ENCODE data around the gene FBXL12. TPM values are rescaled to one million over a fixed set of nuclear protein-coding genes. Genes with fewer than 3 reads are reported as not detected.
"Not testable (repeated sequence)": the region's sequence is repeated elsewhere in the genome, so short reads cannot be mapped to it uniquely, and the experiment has no call there.

The FBXL12 gene
- polyA plus RNA-seq, 4 donors = 26.2 to 39.6 (median 30.9) TPM

DNA sequence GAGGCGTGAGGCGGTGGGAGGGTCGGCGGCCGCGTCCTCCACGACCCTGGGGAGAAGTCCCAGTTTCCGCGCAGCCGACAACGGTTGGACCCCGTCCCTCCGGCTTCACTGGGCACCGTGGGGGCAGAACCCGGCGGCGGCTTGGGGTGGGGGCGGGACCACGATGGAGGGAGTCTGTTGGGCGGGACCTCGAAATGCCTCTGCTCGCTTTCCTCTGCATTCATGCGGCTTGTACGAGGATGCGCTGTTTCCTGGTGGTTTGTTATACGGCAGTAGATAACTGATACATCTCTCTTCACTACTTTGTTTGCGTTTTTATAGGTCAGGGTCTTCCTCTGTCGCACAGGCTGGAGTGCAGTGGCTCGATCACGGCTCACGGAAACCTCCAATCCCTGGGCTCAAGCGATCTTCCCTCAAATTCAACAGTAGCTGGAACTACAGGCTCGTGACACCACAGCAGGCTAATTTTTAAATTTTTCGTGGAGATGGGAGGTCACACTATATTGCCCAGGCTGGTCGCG, 25.7 kb downstream of the FBXL12 start:
- DNase-seq (ENCODE audit: low read depth in 4 of 4, low spot score in 3 of 4) = no peak

DNA sequence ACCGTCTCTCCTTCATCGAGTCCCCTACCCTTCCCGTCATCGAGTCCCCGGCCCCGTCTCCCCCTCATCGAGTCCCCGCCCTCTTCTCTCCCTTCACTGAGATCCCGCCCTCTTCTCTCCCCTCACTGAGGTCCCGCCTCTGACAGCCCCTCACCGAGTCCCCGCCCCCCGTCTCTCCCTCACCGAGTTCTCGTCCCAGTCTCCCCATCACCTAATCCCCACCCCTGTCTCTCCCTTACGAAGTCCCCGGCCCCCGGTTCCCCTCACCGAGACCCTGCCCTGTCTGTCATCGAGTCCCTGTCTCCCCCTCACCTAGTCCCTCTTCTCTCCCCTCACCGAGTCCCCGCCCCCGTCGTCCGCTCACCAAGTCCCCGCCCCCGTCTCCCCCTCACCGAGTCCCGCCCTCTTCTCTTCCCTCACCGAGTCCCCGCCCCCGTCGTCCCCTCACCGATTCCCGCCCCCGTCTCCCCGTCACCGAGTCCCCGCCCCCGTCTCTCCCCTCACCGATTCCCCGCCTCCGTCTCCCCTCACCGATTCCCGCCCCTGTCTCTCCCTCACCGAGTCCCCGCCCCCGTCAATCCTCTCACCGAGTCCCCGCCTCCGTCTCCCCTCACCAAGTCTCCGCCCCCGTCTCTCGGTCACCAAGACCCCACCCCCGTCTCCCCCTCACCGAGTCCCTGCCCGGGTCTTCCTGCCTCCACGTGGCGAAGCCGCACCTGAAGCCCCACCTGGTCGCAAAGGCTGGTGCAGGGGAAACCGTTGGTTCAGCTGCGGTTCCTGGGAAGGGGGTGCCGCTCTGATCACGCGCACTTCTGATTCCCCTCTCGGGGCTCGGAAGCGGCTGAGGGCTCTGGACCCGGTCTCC, 26.4 kb downstream of the FBXL12 start:
- DNase-seq (ENCODE audit: low read depth in 4 of 4, low spot score in 3 of 4) = peak; percentile 89 to 95 (median 91)

DNA sequence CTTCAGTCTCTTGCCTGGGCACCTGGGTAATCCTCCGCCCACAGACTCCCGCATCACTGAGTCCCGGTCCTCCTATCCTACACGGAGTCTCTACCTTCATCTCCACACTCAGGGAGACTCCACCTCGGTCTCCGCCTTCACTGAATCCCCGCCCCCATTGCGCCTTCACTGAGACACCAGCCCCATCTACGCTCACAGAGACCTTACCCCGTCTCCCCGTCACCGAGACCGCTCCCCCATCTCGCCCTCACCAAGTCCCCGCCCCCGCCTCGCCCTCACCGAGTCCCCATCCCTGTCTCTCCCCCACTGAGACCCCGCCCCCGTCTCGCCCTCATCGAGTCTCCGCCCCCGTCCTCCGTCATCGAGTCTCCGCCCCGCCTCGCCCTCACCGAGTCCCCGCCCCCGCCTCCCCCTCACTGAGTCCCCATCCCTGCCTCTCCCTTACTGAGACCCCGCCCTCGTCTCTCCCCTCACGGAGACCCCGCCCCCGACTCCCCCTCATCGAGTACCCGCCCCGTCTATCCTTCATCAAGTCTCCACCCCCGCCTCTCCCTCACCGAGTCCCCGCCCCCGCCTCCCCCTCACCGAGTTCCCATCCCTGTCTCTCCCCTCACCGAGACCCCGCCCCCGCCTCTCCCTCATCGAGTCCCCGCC, 27.2 kb downstream of the FBXL12 start:
- peak in 3 of 4 donors; percentile 91 for DNase-seq (ENCODE audit: low read depth in 4 of 4, low spot score in 3 of 4)

DNA sequence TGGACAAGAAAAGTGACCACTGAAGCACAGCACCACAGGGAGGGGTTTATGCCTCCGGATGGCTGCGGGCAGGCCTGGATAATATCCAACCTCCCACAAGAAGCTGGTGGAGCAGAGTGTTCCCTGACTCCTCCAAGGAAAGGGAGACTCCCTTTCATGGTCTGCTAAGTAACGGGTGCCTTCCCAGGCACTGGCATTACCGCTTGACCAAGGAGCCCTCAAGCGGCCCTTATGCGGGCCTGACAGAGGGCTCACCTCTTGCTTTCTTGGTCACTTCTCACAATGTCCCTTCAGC, 27.9 kb downstream of the FBXL12 start:
- DNase-seq (ENCODE audit: low read depth in 4 of 4, low spot score in 3 of 4) = not testable (repeated sequence)

DNA sequence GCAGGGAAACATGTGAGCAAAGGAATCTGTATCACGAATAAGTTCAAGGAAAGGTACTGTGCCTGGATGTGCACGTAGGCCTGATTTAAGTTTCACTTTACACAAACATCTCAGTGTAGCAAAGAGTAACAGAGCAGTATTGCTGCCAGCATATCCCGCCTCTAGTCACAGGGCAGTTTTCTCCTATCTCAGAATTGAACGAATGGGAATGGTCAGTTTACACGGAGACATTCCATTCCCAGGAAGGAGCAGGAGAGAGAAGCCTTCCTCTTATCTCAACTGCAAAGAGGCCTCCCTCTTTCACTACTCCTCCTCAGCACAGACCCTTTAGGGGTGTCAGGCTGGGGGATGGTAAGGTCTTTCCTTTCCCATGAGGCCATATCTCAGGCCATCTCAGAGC, 29.3 kb downstream of the FBXL12 start:
- not testable (repeated sequence) for DNase-seq (ENCODE audit: low read depth in 4 of 4, low spot score in 3 of 4)

DNA sequence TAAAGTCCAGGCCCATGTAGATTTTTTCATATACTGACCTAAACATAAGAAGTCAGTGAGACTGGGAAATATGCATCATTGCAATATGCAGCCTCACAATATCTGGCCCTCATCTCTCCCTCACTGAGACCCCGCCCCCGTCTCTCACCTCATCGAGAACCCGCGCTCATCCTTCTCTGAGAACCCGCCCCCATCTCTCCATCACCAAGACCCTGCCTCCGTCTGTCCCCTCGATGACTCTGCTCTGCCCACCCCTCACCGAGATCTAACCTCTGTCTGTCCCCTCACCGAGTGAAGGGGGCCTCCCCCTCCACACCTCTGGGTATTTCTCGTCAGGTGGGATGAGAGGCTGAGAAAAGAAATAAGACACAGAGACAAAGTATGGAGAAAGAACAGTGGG, 29.8 kb downstream of the FBXL12 start:
- no peak for DNase-seq (ENCODE audit: low read depth in 4 of 4, low spot score in 3 of 4)

DNA sequence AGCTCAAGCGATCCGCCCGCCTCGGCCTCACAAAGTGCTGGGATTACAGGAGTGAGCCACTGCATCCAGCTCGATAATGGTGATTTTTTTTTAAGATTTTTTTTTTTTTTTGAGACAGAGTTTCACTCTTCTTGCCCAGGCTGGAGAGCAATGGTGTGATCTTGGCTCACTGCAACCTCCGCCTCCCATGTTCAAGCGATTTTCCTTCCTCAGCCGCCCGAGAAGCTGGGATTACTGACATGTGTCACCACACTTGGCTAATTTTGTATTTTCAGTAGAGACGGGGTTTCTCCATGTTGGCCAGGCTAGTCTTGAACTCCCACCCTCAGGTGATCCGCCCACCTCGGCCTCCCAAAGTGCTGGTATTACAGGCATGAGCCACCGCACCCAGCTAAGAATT, 30.3 kb downstream of the FBXL12 start:
- not testable (repeated sequence) for DNase-seq (ENCODE audit: low read depth in 4 of 4, low spot score in 3 of 4)

DNA sequence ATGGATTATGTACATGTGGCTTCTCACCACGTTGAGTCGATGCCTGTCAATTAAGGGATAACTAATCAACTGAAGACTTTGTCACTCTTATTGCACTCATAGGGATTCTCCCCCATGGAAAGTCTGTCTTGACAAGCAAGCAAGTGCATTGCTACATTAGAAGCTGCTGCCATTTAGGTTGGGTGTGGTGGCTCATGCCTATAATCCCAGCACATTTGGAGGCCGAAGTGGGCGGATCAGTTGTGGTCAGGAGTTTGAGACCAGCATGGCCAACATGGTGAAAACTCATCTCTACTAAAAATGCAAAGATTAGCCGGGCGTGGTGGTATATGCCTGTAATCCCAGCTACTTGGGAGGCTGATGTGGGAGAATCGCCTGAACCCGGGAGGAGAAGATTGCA, 32.1 kb downstream of the FBXL12 start:
- no peak for DNase-seq (ENCODE audit: low read depth in 4 of 4, low spot score in 3 of 4)

DNA sequence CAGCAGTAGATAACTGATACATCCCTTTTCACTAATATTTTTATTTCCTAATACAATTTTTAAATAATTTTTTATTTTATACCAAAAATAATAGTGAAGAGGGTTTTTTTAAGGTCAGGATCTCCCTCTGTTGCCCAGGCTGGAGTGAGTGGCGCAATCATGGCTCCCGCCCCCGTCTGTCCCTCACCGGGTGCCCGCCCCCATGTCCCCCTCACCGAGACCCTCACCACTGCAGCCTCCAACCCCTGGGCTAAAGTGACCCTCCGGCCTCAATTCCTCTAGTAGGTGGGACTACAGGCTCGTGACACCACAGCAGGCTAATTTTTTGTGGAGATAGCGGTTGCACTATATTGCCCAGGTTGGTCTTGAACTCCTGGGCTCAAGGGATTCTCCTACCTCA, 32.5 kb downstream of the FBXL12 start:
- no peak for DNase-seq (ENCODE audit: low read depth in 4 of 4, low spot score in 3 of 4)

DNA sequence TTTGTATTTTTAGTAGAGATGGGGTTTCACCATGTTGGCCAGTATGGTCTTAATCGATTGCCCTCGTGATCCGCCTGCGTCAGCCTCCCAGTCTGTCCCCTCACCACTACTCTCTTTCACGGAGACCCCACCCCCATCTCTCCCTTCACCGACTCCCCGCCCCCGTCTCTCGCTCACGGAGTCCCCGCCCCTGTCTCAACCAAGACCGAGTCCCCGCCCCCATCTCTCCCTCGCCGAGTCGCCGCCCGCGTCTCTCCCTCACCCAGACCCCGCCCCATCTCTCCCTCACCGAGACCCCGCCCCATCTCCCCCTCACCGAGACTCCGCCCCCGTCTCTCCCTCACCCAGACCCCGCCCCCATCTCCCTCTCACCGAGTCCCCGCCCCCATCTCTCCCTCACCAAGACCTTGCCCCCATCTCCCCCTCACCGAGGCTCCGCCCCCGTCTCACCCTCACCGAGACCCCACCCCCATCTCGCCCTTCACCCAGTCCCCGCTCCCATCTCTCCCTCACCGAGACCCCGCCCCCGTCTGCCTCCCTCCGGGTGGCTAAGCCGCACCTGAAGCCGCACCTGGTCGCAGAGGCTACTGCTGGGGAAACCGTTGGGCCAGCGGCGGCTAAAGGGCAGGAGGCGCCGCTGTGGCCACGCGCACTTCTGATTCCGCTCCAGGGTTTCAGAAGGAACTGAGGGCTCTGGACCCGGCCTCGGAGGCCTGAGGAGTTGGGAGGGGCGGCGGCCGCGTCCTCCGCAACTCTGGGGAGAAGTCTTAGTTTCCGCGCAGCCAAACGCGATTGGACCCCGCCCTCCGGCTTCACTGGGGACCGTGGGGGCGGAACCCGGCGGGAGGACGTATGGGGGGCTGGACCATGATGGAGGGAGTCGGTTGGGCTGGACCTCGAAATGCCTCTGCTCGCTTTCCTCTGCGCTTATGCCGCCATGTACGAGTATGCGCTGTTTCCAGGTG, 33.2 kb downstream of the FBXL12 start:
- peak; percentile 92 to 95 (median 94) for DNase-seq (ENCODE audit: low read depth in 4 of 4, low spot score in 3 of 4)

DNA sequence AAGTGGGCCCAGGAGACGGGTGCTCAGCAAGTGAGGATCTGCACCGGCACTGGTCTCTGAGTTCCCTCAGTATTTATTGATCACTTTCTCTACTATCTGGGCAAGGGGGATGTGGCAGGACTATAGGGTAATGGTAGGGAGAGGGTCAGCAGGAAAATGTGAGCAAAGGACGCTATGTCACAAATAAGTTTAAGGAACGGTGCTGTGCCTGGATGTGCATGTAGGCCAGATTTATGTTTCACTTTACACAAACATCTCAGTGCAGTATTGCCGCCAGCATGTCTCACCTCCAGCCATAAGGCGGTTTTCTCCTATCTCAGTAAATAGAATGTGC, 34.7 kb downstream of the FBXL12 start:
- not testable (repeated sequence) for DNase-seq (ENCODE audit: low read depth in 4 of 4, low spot score in 3 of 4)

DNA sequence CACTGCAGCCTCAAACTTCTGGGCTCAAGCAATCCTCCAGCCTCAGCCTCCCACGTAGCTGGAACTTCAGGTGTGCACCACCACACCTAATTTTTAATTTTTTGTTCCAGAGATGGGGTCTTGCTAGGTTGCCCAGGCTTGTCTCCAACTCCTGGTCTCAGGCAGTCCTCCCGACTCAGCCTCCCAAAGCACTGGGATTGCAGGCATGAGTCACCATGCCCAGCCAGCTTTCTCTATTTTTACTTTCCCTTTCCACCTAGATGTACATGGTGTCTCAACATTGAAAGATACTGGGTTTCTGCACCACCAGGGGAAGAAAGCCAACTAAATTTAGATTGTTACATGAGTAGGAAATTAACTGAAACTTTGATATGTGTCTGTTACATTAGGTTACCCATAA, 36.5 kb downstream of the FBXL12 start:
- no peak for DNase-seq (ENCODE audit: low read depth in 4 of 4, low spot score in 3 of 4)

DNA sequence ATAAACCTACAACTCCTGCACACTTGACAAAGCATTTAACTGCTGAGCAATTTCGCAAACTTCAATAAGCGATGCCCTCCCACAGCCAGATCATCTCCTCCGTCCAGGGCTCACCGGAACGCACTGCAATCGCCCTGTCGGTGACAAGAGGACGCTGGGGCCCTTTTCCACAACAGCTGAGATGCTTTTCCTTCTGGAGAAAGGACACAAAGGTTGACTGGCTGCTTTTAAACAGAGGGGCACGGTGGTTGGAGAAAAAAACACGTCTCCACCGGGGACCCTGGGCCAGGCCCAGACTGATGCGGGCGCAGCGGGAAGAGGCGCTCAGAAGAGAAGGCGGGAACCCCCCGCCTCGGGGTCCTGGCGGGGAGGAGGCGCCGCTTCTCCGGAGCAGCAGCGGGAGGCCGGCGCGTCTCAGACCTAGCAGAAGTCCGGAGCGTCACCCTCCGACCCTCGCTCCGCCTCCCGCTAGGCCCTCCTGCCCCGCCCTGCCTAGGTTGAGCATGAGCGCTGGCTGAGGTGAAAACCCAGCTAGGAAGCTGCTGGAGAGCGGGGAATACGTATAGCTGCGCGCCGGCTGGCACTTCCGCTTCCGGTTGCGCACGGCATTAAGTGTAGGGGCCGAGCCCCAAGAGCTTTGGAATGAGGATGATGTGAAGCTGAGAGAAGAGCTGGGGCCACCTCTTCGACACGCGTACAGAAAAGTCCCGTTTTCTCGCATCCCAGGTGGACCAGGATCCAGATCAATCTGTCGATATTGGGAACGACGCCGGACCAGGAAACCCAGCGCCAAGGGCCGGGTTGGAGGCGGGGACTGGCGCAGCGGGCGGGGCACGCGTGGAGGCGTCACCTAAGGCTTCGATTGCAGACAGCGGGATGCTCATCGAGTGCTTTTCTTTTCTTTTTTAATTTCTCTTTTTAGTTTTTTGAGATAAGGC, 50.4 kb downstream of the FBXL12 start, which contains the start of gene ZNF846:
Gene ZNF846 (minus strand): TSS at position 564 of the 938 bp plus-strand sequence. CDS start 3,788 bp downstream, outside the sequence.
- peak; percentile 91 to 92 (median 91) for DNase-seq (ENCODE audit: low read depth in 4 of 4, low spot score in 3 of 4)

Other genes with a start within 250 kb of the FBXL12 start
- 10 to 100 TPM in 3 of 4 donors, 1 to 10 TPM in 1; 9.5 to 24.3 (median 20.4) TPM for gene ZNF121, start 234.6 kb downstream of the FBXL12 start, polyA plus RNA-seq (ENCODE audit: insufficient read length in 4 of 4)
- gene ZNF561, start 197.8 kb downstream of the FBXL12 start, polyA plus RNA-seq (ENCODE audit: insufficient read length in 4 of 4) = 10 to 100 TPM; 53.9 to 62.5 (median 61.6) TPM
- 10 to 100 TPM; 20.9 to 28.0 (median 24.9) TPM for gene ZNF562, start 144.0 kb downstream of the FBXL12 start, polyA plus RNA-seq (ENCODE audit: insufficient read length in 4 of 4)
- gene ZNF846, start 50.3 kb downstream of the FBXL12 start, polyA plus RNA-seq (ENCODE audit: insufficient read length in 4 of 4) = 10 to 100 TPM; 16.3 to 34.3 (median 21.7) TPM
- 100 to 1,000 TPM; 217 to 297 (median 282) TPM for gene UBL5, start 8.8 kb upstream of the FBXL12 start, polyA plus RNA-seq (ENCODE audit: insufficient read length in 4 of 4)
- 10 to 100 TPM; 45.8 to 73.3 (median 48.4) TPM for gene PIN1, start 16.2 kb upstream of the FBXL12 start, polyA plus RNA-seq (ENCODE audit: insufficient read length in 4 of 4)
- gene OLFM2, start 117.4 kb upstream of the FBXL12 start, polyA plus RNA-seq (ENCODE audit: insufficient read length in 4 of 4) = 10 to 100 TPM; 17.8 to 30.7 (median 23.2) TPM
- 10 to 100 TPM in 1 of 4 donors, 1 to 10 TPM in 3; 1.1 to 14.4 (median 1.7) TPM for gene COL5A3, start 191.4 kb upstream of the FBXL12 start, polyA plus RNA-seq (ENCODE audit: insufficient read length in 4 of 4)
- not detected for gene RDH8, start 194.4 kb upstream of the FBXL12 start, polyA plus RNA-seq (ENCODE audit: insufficient read length in 4 of 4)

Measured in left renal pelvis (tissue), 4 donors.